K562 (cell line): ENCODE results near the gene CTNNBL1. TPM values are rescaled to one million over a fixed set of nuclear protein-coding genes. Genes with fewer than 3 reads are reported as not detected.

ENCODE experiments used
- ARID3B ChIP-seq: fragments of 250-450 bp; sonication (Bioruptor Pico); IDR thresholded peaks from 2 replicates; pipeline ENCODE4 v1.4.0; 2020; ENCODE audit warnings: borderline replicate concordance
- CBFA2T2 ChIP-seq: fragments of 450-650 bp; conservative IDR thresholded peaks from 2 replicates; pipeline ENCODE4 v1.6.1; 2017; ENCODE audit warnings: mild to moderate bottlenecking
- DPF2 ChIP-seq: fragments of 450-650 bp; IDR thresholded peaks from 2 replicates; pipeline ENCODE4 v1.6.1; 2016
- EP300 ChIP-seq: IDR thresholded peaks from 2 replicates; pipeline ENCODE4 v1.6.1; 2012; ENCODE audit warnings: low read length, improper control_type of control experiment
- ESRRA ChIP-seq: fragments of 450-650 bp; IDR thresholded peaks from 2 replicates; pipeline ENCODE4 v1.6.1; 2014; ENCODE audit warnings: low read depth, mild to moderate bottlenecking, moderate library complexity, borderline replicate concordance
- GATA2 ChIP-seq: sonication (generic); formaldehyde crosslinking; IDR thresholded peaks from 2 replicates; pipeline ENCODE4 v1.4.0; 2020; ENCODE audit warnings: mild to moderate bottlenecking, missing genetic modification reagents
- HDAC3 ChIP-seq: fragments of 450-650 bp; IDR thresholded peaks from 2 replicates; pipeline ENCODE4 v1.6.1; 2018; ENCODE audit warnings: borderline replicate concordance, mild to moderate bottlenecking, moderate library complexity; ENCODE audit not compliant: partially characterized antibody
- MNT ChIP-seq, 2 experiments: fragments of 450-650 bp; conservative IDR thresholded peaks; 2 replicates each; pipeline ENCODE4 v1.6.1; 2017; ENCODE audit warnings: mild to moderate bottlenecking in 2 of 2, moderate library complexity in 2 of 2
- NFIC ChIP-seq: fragments of 450-650 bp; IDR thresholded peaks from 2 replicates; pipeline ENCODE4 v1.6.1; 2017; ENCODE audit warnings: mild to moderate bottlenecking, inconsistent platforms
- NFIX ChIP-seq: fragments of 250-450 bp; sonication (Bioruptor Pico); IDR thresholded peaks from 2 replicates; pipeline ENCODE4 v1.4.0; 2020; ENCODE audit warnings: low read depth, mild to moderate bottlenecking, moderate library complexity
- PKNOX1 ChIP-seq: fragments of 450-650 bp; IDR thresholded peaks from 2 replicates; pipeline ENCODE4 v1.6.1; 2016
- SAFB2 ChIP-seq: fragments of 200-400 bp; formaldehyde crosslinking; IDR thresholded peaks from 2 replicates; pipeline ENCODE4 v1.6.1; 2018; ENCODE audit warnings: borderline replicate concordance, low read length, low read depth, moderate library complexity; ENCODE audit not compliant: severe bottlenecking
- TEAD4 ChIP-seq, 2 experiments: sonication (generic) in 1 of 2; formaldehyde crosslinking in 1 of 2; IDR thresholded peaks; 2 replicates each; pipeline versions ENCODE4 v1.6.1 to v1.8.0; 2012 to 2022; ENCODE audit warnings: borderline replicate concordance in 1 of 2, inconsistent platforms in 1 of 2, low read length in 1 of 2, mild to moderate bottlenecking in 1 of 2, missing genetic modification reagents in 1 of 2
- TRIM24 ChIP-seq, 2 experiments: fragments of 450-650 bp; IDR thresholded peaks; 2 replicates each; pipeline ENCODE4 v1.6.1; 2016
- ZNF589 ChIP-seq: fragments of 200-800 bp; sonication (Bioruptor generic); IDR thresholded peaks from 2 replicates; pipeline ENCODE4 v1.6.1; 2016; ENCODE audit warnings: low read depth, missing genetic modification characterization, missing compliant biosample characterization
- ZNF766 ChIP-seq: fragments of 200-800 bp; sonication (Bioruptor generic); conservative IDR thresholded peaks from 2 replicates; pipeline ENCODE4 v1.6.1; 2016; ENCODE audit warnings: missing genetic modification characterization, missing compliant biosample characterization
- ZNF77 ChIP-seq: fragments of 250-450 bp; sonication (Bioruptor Pico); IDR thresholded peaks from 2 replicates; pipeline ENCODE4 v1.5.0; 2020
- polyA plus RNA-seq, 8 experiments: library from polyadenylated mRNA; depleted of rRNA in 4 of 8; stranded (reverse) in 5 of 8; unstranded in 3 of 8; fragments of >200 nt; fragmentation: Nextera tagmentation in 2 of 8; fragmentation: Illumina TruSeq in 1 of 8; extraction: Ambion mirVana in 2 of 8; extraction: Trizol in 1 of 8; gene quantifications; 2 replicates each; pipeline versions ENCODE4 v1.2.1 to v1.2.3, GENCODE V29; 2011 to 2014; ENCODE audit warnings: inconsistent platforms in 1 of 8, missing spikeins in 1 of 8
- total RNA-seq, 7 experiments: library from RNA; depleted of rRNA in 6 of 7; stranded (reverse); fragments of >200 nt in 6 of 7; fragmentation: Illumina TruSeq in 2 of 7; extraction: Trizol in 2 of 7; gene quantifications; 2 replicates each; pipeline versions ENCODE4 v1.2.1 to v1.2.3, GENCODE V29; 2011 to 2021; ENCODE audit warnings: low replicate concordance in 1 of 7
- TF ChIP-seq, protein P1 (sequence below): sonication (generic); formaldehyde crosslinking; IDR thresholded peaks from 2 replicates; pipeline ENCODE4 v1.9.0; 2022; ENCODE audit warnings: mild to moderate bottlenecking, missing genetic modification reagents
- TF ChIP-seq, protein P2 (sequence below): fragments of 450-650 bp; formaldehyde crosslinking; IDR thresholded peaks from 2 replicates; pipeline ENCODE4 v1.4.0; 2022; ENCODE audit warnings: missing genetic modification characterization
- TF ChIP-seq, protein P3 (sequence below): fragments of 250-450 bp; sonication (Bioruptor Pico); IDR thresholded peaks from 2 replicates; pipeline ENCODE4 v1.8.0; 2021; ENCODE audit warnings: mild to moderate bottlenecking, moderate library complexity

Gene CTNNBL1
- total and polyA plus RNA-seq, 9 of the 15 experiments (the other 6 are each of a cell fraction or from before 2014, with no cell fraction given): 32.4 to 85.6 (median 43.6) TPM

GRCh38 chr20:37880726-37881591, 187.1 kb downstream of the CTNNBL1 start (continued):
- TF ChIP-seq CBFA2T2: peak; percentile 73
- TF ChIP-seq, protein P1, sequence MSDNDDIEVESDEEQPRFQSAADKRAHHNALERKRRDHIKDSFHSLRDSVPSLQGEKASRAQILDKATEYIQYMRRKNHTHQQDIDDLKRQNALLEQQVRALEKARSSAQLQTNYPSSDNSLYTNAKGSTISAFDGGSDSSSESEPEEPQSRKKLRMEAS (CRISPR knock-in tag): peak; percentile 63
- TF ChIP-seq PKNOX1: peak; percentile 57
- TF ChIP-seq GATA2: peak; percentile 70; the same call in 1 of the 2 replicates
- TF ChIP-seq MNT (conservative IDR thresholded peaks at IDR 0.05): peak in 1 of 2 experiments; percentile 35; a peak in 1 of 4 replicates
- no peak for TF ChIP-seq EP300
- no peak for TF ChIP-seq ZNF77 (CRISPR knock-in tag)
- peak; percentile 83 for TF ChIP-seq ZNF589
- no peak for TF ChIP-seq DPF2
- TF ChIP-seq NFIC: peak; percentile 99
- peak; percentile 22 to 56; a peak in 1 of 4 replicates for TF ChIP-seq TRIM24 (IDR thresholded peaks at IDR 0.05)
- peak; percentile 61 for TF ChIP-seq TEAD4 (IDR thresholded peaks at IDR 0.05; ENCODE audit: low read length)
- TF ChIP-seq TEAD4 (CRISPR knock-in tag; IDR thresholded peaks at IDR 0.05; ENCODE audit: borderline replicate concordance): no peak
- TF ChIP-seq, protein P2, sequence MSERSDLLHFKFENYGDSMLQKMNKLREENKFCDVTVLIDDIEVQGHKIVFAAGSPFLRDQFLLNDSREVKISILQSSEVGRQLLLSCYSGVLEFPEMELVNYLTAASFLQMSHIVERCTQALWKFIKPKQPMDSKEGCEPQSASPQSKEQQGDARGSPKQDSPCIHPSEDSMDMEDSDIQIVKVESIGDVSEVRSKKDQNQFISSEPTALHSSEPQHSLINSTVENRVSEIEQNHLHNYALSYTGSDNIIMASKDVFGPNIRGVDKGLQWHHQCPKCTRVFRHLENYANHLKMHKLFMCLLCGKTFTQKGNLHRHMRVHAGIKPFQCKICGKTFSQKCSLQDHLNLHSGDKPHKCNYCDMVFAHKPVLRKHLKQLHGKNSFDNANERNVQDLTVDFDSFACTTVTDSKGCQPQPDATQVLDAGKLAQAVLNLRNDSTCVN (CRISPR knock-in tag): no peak
- peak; percentile 85 for TF ChIP-seq NFIX
- no peak for TF ChIP-seq SAFB2
- TF ChIP-seq ZNF766 (CRISPR knock-in tag): peak; percentile 52; the same call in 1 of the 2 replicates
- TF ChIP-seq HDAC3: no peak
- TF ChIP-seq ESRRA: peak; percentile 44; the same call in 1 of the 2 replicates
- TF ChIP-seq, protein P3, sequence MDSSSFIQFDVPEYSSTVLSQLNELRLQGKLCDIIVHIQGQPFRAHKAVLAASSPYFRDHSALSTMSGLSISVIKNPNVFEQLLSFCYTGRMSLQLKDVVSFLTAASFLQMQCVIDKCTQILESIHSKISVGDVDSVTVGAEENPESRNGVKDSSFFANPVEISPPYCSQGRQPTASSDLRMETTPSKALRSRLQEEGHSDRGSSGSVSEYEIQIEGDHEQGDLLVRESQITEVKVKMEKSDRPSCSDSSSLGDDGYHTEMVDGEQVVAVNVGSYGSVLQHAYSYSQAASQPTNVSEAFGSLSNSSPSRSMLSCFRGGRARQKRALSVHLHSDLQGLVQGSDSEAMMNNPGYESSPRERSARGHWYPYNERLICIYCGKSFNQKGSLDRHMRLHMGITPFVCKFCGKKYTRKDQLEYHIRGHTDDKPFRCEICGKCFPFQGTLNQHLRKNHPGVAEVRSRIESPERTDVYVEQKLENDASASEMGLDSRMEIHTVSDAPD (CRISPR knock-in tag): no peak
- TF ChIP-seq ARID3B (CRISPR knock-in tag): no peak
